H1 (cell line): ENCODE data around the gene VIPAS39.
"Not testable (repeated sequence)": the region's sequence is repeated elsewhere in the genome, so short reads cannot be mapped to it uniquely, and the experiment has no call there.

Source experiments
- EZH2 ChIP-seq: fragments of 200-600 bp; sonication (generic); IDR thresholded peaks from 2 replicates; pipeline ENCODE4 v1.7.1; 2012; ENCODE audit warnings: low read depth, mild to moderate bottlenecking, moderate library complexity, low read length, inconsistent platforms; ENCODE audit not compliant: severe bottlenecking
- POLR2AphosphoS5 ChIP-seq: IDR thresholded peaks from 2 replicates; pipeline ENCODE4 v1.6.1; 2011; ENCODE audit warnings: low read depth, low read length
- ZNF274 ChIP-seq: IDR thresholded peaks from 2 replicates; pipeline ENCODE4 v1.7.0; 2012; ENCODE audit warnings: low read length, borderline replicate concordance; ENCODE audit errors: extremely low read depth
- TF ChIP-seq, protein P1 (sequence below), 3 experiments: IDR thresholded peaks; 1 replicate in 2 of 3; 2 replicates in 1 of 3; pipeline versions ENCODE4 v1.5.1 to v1.6.1; 2011; ENCODE audit warnings: low read length in 3 of 3, mild to moderate bottlenecking in 3 of 3, inconsistent platforms in 2 of 3, low read depth in 1 of 3, moderate library complexity in 1 of 3; ENCODE audit not compliant: insufficient read depth in 1 of 3; ENCODE audit errors: control extremely low read depth in 1 of 3

DNA sequence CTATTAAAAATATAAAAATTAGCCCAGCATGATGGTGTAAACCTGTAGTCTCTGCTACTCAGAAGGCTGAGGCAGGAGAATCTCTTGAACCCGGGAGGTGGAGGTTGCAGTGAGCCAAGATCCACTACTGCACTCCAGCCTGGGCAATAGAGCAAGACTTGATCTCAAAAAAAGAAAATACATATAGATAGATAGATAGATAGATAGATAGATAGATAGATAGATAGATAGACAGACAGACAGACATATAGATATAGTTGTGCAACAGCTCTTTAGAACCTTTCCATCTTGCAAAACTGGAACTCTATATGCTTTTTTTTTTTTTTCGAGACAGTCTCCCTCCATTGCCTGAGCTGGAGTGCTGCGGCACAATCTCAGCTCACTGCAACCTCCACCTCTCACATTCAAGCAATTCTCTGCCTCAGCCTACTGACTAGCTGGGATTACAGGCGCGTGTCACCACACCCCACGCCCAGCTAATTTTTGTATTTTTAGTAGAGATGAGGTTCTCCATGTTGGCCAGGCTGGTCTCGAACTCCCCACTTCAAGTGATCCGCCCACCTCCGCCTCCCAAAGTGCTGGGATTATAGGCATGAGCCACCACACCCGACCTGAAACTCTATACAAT is 41.9 kb downstream of the VIPAS39 start:
- TF ChIP-seq POLR2AphosphoS5, EZH2, ZNF274: not testable (repeated sequence)
- TF ChIP-seq, protein P1, sequence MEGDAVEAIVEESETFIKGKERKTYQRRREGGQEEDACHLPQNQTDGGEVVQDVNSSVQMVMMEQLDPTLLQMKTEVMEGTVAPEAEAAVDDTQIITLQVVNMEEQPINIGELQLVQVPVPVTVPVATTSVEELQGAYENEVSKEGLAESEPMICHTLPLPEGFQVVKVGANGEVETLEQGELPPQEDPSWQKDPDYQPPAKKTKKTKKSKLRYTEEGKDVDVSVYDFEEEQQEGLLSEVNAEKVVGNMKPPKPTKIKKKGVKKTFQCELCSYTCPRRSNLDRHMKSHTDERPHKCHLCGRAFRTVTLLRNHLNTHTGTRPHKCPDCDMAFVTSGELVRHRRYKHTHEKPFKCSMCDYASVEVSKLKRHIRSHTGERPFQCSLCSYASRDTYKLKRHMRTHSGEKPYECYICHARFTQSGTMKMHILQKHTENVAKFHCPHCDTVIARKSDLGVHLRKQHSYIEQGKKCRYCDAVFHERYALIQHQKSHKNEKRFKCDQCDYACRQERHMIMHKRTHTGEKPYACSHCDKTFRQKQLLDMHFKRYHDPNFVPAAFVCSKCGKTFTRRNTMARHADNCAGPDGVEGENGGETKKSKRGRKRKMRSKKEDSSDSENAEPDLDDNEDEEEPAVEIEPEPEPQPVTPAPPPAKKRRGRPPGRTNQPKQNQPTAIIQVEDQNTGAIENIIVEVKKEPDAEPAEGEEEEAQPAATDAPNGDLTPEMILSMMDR (IDR thresholded peaks at IDR 0.05; ENCODE audit: control extremely low read depth in 1 of 3, insufficient read depth in 1 of 3, low read depth in 1 of 3, low read length in 3 of 3) = not testable (repeated sequence)
